MM.1S (cell line): ENCODE data around the gene PDLIM4.

Experiments used
- DNase-seq: peaks from one replicate; pipeline ENCODE4 v3.0.0-alpha.2; 2015
- H2AFZ ChIP-seq: fragments of 300-600 bp; sonication (generic); 2 replicates; pipeline ENCODE4 v1.6.0; 2016; ENCODE audit warnings: antibody characterized with exemption, low read length
- H3F3A ChIP-seq: fragments of 300-600 bp; sonication (generic); 2 replicates; pipeline ENCODE4 v1.6.1; 2016; ENCODE audit warnings: mild to moderate bottlenecking, antibody characterized with exemption, low read length, moderate library complexity, mixed read lengths; ENCODE audit not compliant: insufficient read depth
- H3K27ac ChIP-seq: fragments of 300-600 bp; sonication (generic); 2 replicates; pipeline ENCODE4 v1.5.1; 2016; ENCODE audit warnings: mild to moderate bottlenecking, low read length
- H3K27me3 ChIP-seq: fragments of 300-600 bp; sonication (generic); replicated peaks from 2 replicates; pipeline ENCODE4 v1.6.0; 2016; ENCODE audit warnings: low read length; ENCODE audit not compliant: insufficient read depth
- H3K36me3 ChIP-seq: fragments of 300-600 bp; sonication (generic); replicated peaks from 2 replicates; pipeline ENCODE4 v1.6.1; 2016; ENCODE audit warnings: mild to moderate bottlenecking, low read length, mixed read lengths; ENCODE audit not compliant: insufficient read depth
- H3K4me1 ChIP-seq: fragments of 300-600 bp; sonication (generic); 2 replicates; pipeline ENCODE4 v1.6.1; 2016; ENCODE audit warnings: low read length, mixed read lengths
- H3K4me2 ChIP-seq: fragments of 300-600 bp; sonication (generic); 2 replicates; pipeline ENCODE4 v1.6.0; 2016; ENCODE audit warnings: low read depth, low read length
- H3K4me3 ChIP-seq: fragments of 300-600 bp; sonication (generic); 2 replicates; pipeline ENCODE4 v1.5.1; 2016; ENCODE audit warnings: low read length, mixed read lengths
- H3K79me2 ChIP-seq: fragments of 300-600 bp; sonication (generic); 2 replicates; pipeline ENCODE4 v1.6.1; 2016; ENCODE audit warnings: mixed run types, low read length, mixed read lengths
- H3K9ac ChIP-seq: fragments of 300-600 bp; sonication (generic); 2 replicates; pipeline ENCODE4 v1.6.1; 2016; ENCODE audit warnings: low read length, mixed read lengths
- H3K9me2 ChIP-seq: fragments of 300-600 bp; sonication (generic); replicated peaks from 2 replicates; pipeline ENCODE4 v1.6.1; 2016; ENCODE audit warnings: mild to moderate bottlenecking, low read length, mixed read lengths; ENCODE audit not compliant: insufficient read depth
- H3K9me3 ChIP-seq: fragments of 300-600 bp; sonication (generic); replicated peaks from 2 replicates; pipeline ENCODE4 v1.6.1; 2016; ENCODE audit warnings: mild to moderate bottlenecking, low read length, mixed read lengths; ENCODE audit not compliant: insufficient read depth
- H4K20me1 ChIP-seq: fragments of 300-600 bp; sonication (generic); 2 replicates; pipeline ENCODE4 v1.6.1; 2016; ENCODE audit warnings: mild to moderate bottlenecking, low read length, moderate library complexity, mixed read lengths; ENCODE audit not compliant: insufficient read depth
- EZH2 ChIP-seq: fragments of 300-600 bp; sonication (generic); optimal IDR thresholded peaks from 2 replicates; pipeline ENCODE3; 2017; ENCODE audit warnings: low read depth, mild to moderate bottlenecking, antibody characterized with exemption, low read length, mixed read lengths
- EZH2phosphoT487 ChIP-seq: fragments of 300-600 bp; sonication (generic); IDR thresholded peaks from 2 replicates; pipeline ENCODE4 v1.6.1; 2018; ENCODE audit warnings: antibody characterized with exemption, low read length
- TF ChIP-seq, protein P1 (sequence below): fragments of 300-600 bp; sonication (generic); IDR thresholded peaks from 2 replicates; pipeline ENCODE4 v1.5.1; 2016; ENCODE audit warnings: antibody characterized with exemption, low read length, mixed read lengths

The PDLIM4 gene

DNA sequence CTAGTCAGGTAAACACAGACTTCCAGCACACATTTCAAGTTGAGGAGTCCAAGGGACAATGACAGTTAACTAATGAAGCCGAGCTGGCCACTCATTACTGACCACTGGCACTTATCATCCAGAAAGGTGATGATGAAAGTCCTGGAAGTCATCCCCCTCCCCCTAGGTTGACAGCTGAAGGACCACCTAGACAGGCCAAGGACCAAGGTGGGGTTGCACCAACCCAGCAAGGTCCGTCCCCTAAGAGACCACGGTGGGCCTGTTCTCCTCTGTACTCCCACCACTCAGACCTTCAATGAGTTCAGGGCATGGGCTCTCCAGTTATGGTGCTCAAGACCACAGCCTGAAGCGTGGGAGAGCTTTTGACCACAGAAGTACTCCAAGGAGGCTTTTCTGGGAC is 43.0 kb upstream of the PDLIM4 start:
- H3K79me2 ChIP-seq, result no peaks in the 10 kb centered on the region
- peaks cover 5% of the 10 kb centered on the region for H3K4me1 ChIP-seq
- no peaks in the 10 kb centered on the region for H3K9me2 ChIP-seq
- no peak overlapping the region for H3K9ac ChIP-seq
- H3F3A ChIP-seq, result 0 out of 2 replicates have a peak, but pooled peaks cover 3% of the 10 kb centered on the region
- H2AFZ ChIP-seq, result no peak overlapping the region
- H3K36me3 ChIP-seq, result no peaks in the 10 kb centered on the region
- no peak overlapping the region for H3K4me3 ChIP-seq
- no peaks in the 10 kb centered on the region for H3K9me3 ChIP-seq
- no peak overlapping the region for H3K4me2 ChIP-seq
- H3K27me3 ChIP-seq, result no peaks in the 10 kb centered on the region
- no peaks in the 10 kb centered on the region for H4K20me1 ChIP-seq
- no peak overlapping the region for H3K27ac ChIP-seq
- no peak for DNase-seq
- TF ChIP-seq EZH2 (no peak), EZH2phosphoT487 (no peak)
- TF ChIP-seq, protein P1, sequence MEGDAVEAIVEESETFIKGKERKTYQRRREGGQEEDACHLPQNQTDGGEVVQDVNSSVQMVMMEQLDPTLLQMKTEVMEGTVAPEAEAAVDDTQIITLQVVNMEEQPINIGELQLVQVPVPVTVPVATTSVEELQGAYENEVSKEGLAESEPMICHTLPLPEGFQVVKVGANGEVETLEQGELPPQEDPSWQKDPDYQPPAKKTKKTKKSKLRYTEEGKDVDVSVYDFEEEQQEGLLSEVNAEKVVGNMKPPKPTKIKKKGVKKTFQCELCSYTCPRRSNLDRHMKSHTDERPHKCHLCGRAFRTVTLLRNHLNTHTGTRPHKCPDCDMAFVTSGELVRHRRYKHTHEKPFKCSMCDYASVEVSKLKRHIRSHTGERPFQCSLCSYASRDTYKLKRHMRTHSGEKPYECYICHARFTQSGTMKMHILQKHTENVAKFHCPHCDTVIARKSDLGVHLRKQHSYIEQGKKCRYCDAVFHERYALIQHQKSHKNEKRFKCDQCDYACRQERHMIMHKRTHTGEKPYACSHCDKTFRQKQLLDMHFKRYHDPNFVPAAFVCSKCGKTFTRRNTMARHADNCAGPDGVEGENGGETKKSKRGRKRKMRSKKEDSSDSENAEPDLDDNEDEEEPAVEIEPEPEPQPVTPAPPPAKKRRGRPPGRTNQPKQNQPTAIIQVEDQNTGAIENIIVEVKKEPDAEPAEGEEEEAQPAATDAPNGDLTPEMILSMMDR, result no peak

DNA sequence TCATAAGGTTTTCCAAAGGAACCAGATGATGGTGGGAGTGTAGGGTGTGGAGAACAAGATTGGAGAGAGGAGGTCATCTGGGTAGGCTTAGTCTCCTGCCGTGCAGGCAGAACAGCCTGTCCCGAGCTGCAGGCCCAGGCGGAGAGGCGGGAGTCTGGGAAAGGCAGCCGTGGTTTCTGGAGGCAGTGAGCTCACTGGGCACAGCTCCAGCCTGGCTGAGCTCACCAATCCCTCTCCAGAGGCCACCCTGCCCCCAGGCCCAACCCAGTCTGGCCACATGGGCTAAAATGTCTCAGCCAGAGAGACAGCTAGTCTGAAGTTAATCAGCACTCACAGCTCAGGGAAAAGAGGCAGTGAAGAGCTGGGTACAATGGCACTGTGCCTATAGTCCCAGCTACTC is 42.2 kb upstream of the PDLIM4 start:
- H3F3A ChIP-seq, result no peaks in the 10 kb centered on the region
- DNase-seq, result no peak
- no peak overlapping the region for H3K4me3 ChIP-seq
- H3K79me2 ChIP-seq, result no peaks in the 10 kb centered on the region
- H3K27me3 ChIP-seq, result no peaks in the 10 kb centered on the region
- H2AFZ ChIP-seq, result no peak overlapping the region
- no peaks in the 10 kb centered on the region for H4K20me1 ChIP-seq
- no peak overlapping the region for H3K4me2 ChIP-seq
- H3K9ac ChIP-seq, result no peak overlapping the region
- H3K4me1 ChIP-seq, result no peaks in the 10 kb centered on the region
- H3K36me3 ChIP-seq, result no peaks in the 10 kb centered on the region
- H3K9me3 ChIP-seq, result no peaks in the 10 kb centered on the region
- no peak overlapping the region for H3K27ac ChIP-seq
- H3K9me2 ChIP-seq, result no peaks in the 10 kb centered on the region
- TF ChIP-seq EZH2, result no peak
- TF ChIP-seq, protein P1, result no peak

DNA sequence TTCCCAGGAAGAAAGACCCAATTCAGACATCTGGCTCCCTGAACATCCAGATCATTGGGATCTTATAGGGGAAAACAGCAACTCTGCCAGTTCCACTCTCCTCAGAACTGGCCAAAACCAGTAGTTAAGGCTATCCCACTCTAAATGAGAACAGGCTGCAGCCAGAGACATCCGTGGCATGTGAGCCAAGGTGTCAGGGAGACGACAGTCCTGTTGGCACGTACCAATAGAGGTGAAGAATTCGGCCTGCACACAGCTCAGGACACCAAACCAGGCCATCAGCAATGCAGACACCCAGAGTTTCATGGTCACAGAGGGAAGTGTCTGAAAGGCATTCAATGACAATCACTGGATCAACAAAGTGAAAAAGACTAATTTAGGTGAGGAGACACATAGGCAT is 39.2 kb upstream of the PDLIM4 start:
- Histone ChIP-seq H3K9me3 (no peaks in the 10 kb centered on the region), H3K9me2 (no peaks in the 10 kb centered on the region), H3K4me1 (no peaks in the 10 kb centered on the region), H3K27me3 (no peaks in the 10 kb centered on the region), H3K27ac (no peak overlapping the region), H3K36me3 (no peaks in the 10 kb centered on the region), H3K4me3 (no peak overlapping the region), H4K20me1 (no peaks in the 10 kb centered on the region), H3F3A (no peaks in the 10 kb centered on the region), H3K9ac (no peak overlapping the region), H2AFZ (no peak overlapping the region), H3K79me2 (no peaks in the 10 kb centered on the region), H3K4me2 (no peak overlapping the region)
- no peak for DNase-seq
- TF ChIP-seq EZH2 (no peak), EZH2phosphoT487 (no peak)
- TF ChIP-seq, protein P1, result no peak
